ENCODE data around the gene GPR15. TPM values are rescaled to one million over a fixed set of nuclear protein-coding genes. Genes with fewer than 3 reads are reported as not detected.

GPR15 gene
- not detected for polyA plus RNA-seq (ENCODE audit: insufficient read length in 4 of 4)

- no peak for DNase-seq (ENCODE audit: low read depth in 4 of 4, low spot score in 3 of 4)
Observed at GRCh38 chr3:98531622-98532274, at the start of gene GPR15. Gene GPR15 (plus strand): TSS chr3:98531978. CDS start chr3:98532034, 56 bp downstream.

DNA sequence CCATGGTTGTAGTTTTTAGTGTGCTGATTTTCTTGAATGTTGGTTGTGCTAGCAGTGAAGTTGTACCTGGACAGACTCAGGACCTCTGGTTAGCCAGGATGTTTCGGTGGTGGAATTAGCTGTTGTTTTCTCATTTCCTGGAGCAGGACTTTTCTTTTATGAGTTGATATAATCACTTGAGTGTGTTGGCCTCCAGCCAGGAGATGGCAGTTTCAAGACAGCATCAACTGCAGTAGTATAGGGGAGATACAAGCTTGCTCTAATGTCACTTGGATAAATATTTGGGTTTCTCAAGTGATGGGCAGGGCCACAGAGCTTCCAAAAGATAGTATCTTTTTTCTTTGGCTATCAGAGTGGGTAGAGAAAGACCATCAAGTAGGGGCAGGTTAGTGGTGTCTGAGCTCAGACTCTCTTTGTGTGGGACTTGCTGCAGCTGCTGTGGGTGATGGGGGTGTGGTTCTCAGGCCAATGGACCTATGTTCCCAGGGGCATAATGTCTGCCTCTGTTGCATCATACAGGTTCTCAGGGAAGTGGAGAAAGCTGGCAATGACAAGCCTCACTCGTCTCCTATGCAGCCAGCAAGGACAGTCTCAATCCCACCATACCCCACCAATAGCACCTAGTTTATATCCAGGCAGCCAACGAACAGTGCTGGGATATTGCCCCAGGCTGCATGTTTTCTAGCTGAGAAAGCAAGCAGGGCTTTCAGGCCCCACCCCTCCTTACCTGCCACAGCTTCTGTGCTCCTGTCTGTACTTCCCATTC is 48.9 kb upstream of the GPR15 start:
- DNase-seq (ENCODE audit: low read depth in 4 of 4, low spot score in 3 of 4), result no peak

DNA sequence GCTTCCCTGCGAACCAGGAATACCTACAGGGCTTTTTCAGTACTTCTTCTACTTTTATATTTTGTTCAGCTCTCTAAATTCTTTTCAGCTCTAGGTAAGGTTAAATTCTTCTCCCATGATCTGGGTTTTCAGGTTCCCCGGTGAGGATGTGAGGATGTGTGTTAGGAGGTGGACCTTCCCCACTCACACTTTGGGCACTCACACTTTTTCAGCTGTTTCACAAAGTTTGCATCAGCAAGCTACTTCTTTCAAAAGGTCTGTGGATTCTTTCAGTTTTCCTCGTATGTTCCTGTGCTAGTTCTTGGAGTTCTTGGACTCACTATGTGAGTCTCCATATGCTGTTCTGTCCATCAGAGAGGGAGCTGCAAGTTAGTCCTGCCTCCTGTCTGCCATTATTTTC is 48.2 kb upstream of the GPR15 start:
- DNase-seq (ENCODE audit: low read depth in 4 of 4, low spot score in 3 of 4), result no peak

DNA sequence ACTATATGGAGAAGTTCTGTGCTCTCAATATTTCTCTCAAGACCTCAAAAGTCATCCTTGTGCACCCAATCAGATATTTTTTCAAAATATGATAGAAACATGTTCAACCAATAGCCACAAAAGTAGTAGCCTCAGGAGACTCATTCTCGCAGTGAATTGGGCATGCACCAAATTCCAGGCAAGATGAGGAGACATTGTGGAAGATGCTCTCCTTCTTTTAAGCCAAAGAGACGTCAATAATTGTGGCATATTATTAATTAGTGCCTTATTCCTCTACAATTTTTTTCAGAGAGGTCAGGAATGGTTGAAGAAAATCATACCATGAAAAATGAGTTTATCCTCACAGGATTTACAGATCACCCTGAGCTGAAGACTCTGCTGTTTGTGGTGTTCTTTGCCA is 34.4 kb upstream of the GPR15 start, which contains the start of gene OR5K2:
TSS of gene OR5K2 (plus strand) at position 301 of the 400 bp plus-strand sequence. CDS start at position 301, 0 bp downstream.
- DNase-seq (ENCODE audit: low read depth in 4 of 4, low spot score in 3 of 4), result no peak

GRCh38 chr3:98500019-98500418 is 31.8 kb upstream of the GPR15 start:
- DNase-seq (ENCODE audit: low read depth in 4 of 4, low spot score in 3 of 4), result no peak

DNA sequence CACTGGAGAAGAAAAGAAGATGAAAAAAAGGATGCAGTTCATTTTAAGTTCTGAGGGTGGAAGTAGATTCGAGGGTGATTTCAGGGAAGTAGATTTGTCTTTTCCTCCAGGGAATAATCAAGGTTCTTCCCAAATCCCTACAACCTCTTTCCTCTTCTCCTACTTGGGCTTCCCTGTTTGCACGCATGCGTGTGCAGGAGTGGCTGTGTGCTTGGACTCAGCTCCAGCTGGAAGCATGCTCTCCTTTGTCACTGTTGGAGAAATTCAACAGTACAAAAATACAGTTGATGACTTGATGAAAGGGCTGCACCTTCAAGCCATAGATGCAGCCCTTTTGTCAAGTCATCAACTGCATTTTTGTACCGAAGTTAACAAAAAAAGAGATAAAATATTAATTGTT is 30.5 kb upstream of the GPR15 start:
- DNase-seq (ENCODE audit: low read depth in 4 of 4, low spot score in 3 of 4), result no peak

DNA sequence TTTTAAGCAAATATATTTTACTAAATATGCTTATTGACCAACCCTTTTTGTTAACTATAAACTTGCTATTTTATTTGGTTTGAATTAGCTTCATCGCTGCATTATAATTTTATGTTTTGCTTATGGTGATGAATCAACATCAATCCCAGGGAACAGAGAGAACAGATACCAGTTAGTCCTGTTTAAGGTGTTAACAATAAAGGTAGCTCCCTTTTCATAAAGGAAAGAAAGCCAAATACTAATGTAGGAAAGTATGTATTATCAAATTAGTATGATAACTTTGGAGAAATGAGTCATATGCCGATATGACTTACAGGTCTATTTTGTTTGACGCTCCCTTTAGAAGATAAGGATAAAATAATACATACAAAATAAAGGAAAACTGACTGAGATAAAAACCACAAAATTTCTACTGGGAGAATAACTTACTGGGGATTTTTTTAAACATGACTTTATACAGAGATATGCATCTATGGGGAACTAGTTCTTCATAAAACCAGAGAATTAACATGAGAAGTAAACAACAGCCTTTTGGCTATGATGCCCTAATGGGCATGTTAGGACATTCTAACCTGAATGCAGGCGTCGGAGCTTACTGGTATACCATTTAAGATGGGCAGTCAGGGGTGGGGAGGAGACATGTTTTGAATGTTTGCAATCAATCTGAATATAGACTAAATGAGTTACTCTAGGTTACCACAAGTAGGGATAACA is 29.8 kb upstream of the GPR15 start:
- DNase-seq (ENCODE audit: low read depth in 4 of 4, low spot score in 3 of 4), result no peak

DNA sequence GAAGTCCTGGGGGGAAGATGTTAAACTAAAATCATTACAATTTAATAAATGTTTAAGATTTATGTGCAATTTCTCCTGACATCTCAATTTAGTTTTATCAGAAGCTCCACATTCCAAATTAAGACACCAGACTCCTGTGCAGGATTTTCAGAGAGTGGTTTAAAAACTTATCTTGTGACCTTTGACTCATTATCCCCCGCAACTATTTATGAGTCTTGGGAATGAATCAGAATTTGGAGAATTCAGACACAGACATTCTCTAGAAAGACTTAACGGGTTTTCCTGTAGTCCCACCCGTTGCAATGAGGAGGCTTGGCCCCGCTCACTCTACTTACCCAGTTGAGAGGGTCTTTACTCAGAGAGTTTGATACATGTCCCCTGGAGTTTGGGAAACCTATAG is 27.2 kb upstream of the GPR15 start:
- no peak for DNase-seq (ENCODE audit: low read depth in 4 of 4, low spot score in 3 of 4)

- DNase-seq (ENCODE audit: low read depth in 4 of 4, low spot score in 3 of 4), result no peak
Observed at GRCh38 chr3:98508582-98508981, 23.2 kb upstream of the GPR15 start.

GRCh38 chr3:98512576-98512975 is 19.2 kb upstream of the GPR15 start:
- no peak for DNase-seq (ENCODE audit: low read depth in 4 of 4, low spot score in 3 of 4)

- DNase-seq (ENCODE audit: low read depth in 4 of 4, low spot score in 3 of 4), result no peak
Observed at GRCh38 chr3:98513091-98513511, 18.7 kb upstream of the GPR15 start.

DNA sequence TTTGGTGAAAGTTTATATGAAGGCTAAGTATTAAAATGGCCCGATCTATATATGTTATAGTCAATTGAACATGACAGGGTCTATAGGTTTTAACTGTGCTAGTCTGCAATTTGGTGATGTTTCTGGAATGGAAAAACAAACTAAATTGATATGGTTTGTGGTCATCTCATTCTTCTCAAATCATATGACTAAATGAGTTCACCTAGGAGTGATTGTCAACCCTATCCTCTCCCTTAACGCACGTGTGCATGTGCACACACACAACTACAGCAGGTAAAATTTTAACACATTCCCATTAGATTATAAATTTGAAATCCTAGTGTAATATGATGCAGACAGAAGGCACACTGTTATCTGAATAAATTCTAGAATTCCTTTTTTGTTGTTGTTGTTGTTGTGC is 18.0 kb upstream of the GPR15 start:
- no peak for DNase-seq (ENCODE audit: low read depth in 4 of 4, low spot score in 3 of 4)

- DNase-seq (ENCODE audit: low read depth in 4 of 4, low spot score in 3 of 4), result no peak
Observed at GRCh38 chr3:98514948-98515347, 16.8 kb upstream of the GPR15 start.

GRCh38 chr3:98518816-98519215 is 13.0 kb upstream of the GPR15 start:
- DNase-seq (ENCODE audit: low read depth in 4 of 4, low spot score in 3 of 4), result no peak

GRCh38 chr3:98519351-98519750 is 12.4 kb upstream of the GPR15 start:
- DNase-seq (ENCODE audit: low read depth in 4 of 4, low spot score in 3 of 4), result no peak

DNA sequence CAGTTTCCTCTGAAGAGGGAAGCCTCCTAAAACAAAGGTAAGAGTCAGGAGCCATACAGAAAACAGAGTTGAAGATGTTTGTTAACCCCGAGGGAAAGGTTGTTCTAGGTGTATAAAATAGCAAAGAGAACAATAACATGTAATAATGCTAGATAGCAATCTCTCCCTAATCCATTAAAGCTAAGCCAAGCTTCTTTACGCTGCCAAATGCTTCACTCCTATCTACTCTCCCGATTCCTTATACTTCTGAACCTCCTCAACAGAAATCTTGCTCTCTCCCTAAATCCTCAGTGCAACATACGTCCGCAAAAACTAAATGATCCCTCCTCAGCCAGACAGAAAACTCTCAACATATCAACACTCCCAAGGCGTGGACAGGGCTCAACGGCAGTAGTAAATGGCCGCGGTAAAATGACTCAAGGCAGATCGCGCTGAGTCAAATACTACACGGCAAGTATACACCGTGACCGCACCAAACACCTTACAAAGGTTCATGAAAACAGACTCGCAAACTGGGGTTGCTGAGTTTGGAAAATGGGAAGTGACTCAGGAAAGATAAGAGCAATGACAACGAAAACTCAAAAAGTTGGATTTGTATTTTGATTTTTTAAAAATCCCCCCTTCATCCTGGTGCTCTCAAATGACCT is 9.8 kb upstream of the GPR15 start:
- peak; percentile 29 to 56 (median 32) for DNase-seq (ENCODE audit: low read depth in 4 of 4, low spot score in 3 of 4)

- DNase-seq (ENCODE audit: low read depth in 4 of 4, low spot score in 3 of 4), result peak; percentile 86 to 93 (median 92)
Observed at GRCh38 chr3:98522544-98523281, 9.1 kb upstream of the GPR15 start, which contains the start of gene CLDND1. Gene CLDND1 (minus strand): TSS chr3:98522902. CDS start chr3:98521424, 1,478 bp downstream.

DNA sequence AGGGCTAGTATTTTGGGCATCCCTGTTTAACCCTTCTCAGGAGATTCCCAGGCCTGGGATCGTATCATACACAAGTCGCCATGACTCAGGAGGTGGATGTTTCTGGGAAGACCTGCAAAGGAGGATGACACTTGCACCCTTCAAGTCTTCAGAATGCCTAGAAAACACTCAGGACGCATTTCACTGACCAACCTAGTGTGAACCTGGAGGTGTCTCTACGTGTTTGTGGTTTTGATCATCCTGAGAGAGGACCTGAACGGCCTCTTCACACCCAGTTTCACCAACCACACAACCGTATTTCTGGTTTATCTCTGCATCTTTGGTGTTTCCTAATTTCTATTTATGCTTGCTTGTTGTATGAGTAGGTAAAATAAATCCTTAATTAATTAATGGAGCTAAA is 6.3 kb upstream of the GPR15 start:
- DNase-seq (ENCODE audit: low read depth in 4 of 4, low spot score in 3 of 4), result no peak

- DNase-seq (ENCODE audit: low read depth in 4 of 4, low spot score in 3 of 4), result no peak
Observed at GRCh38 chr3:98528474-98529346, 3.1 kb upstream of the GPR15 start.
